Mesendoderm (in vitro differentiated cells): Measurements from ENCODE around the gene GPR62.

Experiments used
- DNase-seq: peaks from one replicate; pipeline ENCODE4 v3.0.0; 2013
- H2AK5ac ChIP-seq: 2 replicates; pipeline ENCODE4 v1.6.1; 2013; ENCODE audit warnings: low read length, inconsistent platforms
- H2BK120ac ChIP-seq: 2 replicates; pipeline ENCODE4 v1.6.1; 2013; ENCODE audit warnings: low read depth, mild to moderate bottlenecking, low read length, moderate library complexity, mixed read lengths
- H2BK15ac ChIP-seq: replicated peaks from 2 replicates; pipeline ENCODE4 v1.6.1; 2013; ENCODE audit warnings: low read depth, mild to moderate bottlenecking, moderate library complexity
- H2BK5ac ChIP-seq: 2 replicates; pipeline ENCODE4 v1.6.1; 2013; ENCODE audit warnings: low read length, inconsistent platforms
- H3K18ac ChIP-seq: 2 replicates; pipeline ENCODE4 v1.6.1; 2013; ENCODE audit warnings: mild to moderate bottlenecking, low read length, mixed read lengths
- H3K23ac ChIP-seq: one replicate; pipeline ENCODE4 v1.6.1; 2013; ENCODE audit warnings: low read length
- H3K27ac ChIP-seq: 2 replicates; pipeline ENCODE4 v1.5.1; 2013; ENCODE audit warnings: low read depth, mild to moderate bottlenecking, inconsistent platforms, low read length, moderate library complexity
- H3K27me3 ChIP-seq: 2 replicates; pipeline ENCODE4 v1.6.1; 2013; ENCODE audit warnings: low read length, control low read depth, mild to moderate bottlenecking, inconsistent platforms; ENCODE audit not compliant: insufficient read depth, poor library complexity
- H3K36me3 ChIP-seq: 2 replicates; pipeline ENCODE4 v1.6.1; 2013; ENCODE audit warnings: low read length, inconsistent platforms; ENCODE audit not compliant: control insufficient read depth, insufficient read depth
- H3K4ac ChIP-seq: one replicate; pipeline ENCODE4 v1.6.1; 2013; ENCODE audit warnings: low read depth, mild to moderate bottlenecking, low read length, moderate library complexity
- H3K4me1 ChIP-seq: 2 replicates; pipeline ENCODE4 v1.6.1; 2013; ENCODE audit warnings: low read depth, low read length, inconsistent platforms; ENCODE audit not compliant: control insufficient read depth
- H3K4me2 ChIP-seq: 2 replicates; pipeline ENCODE4 v1.6.1; 2013; ENCODE audit warnings: low read length
- H3K4me3 ChIP-seq: 2 replicates; pipeline ENCODE4 v1.5.1; 2013; ENCODE audit warnings: mild to moderate bottlenecking, low read length
- H3K56ac ChIP-seq: one replicate; pipeline ENCODE4 v1.6.1; 2013; ENCODE audit warnings: low read length
- H3K79me1 ChIP-seq: 2 replicates; pipeline ENCODE4 v1.6.1; 2013; ENCODE audit warnings: low read length, inconsistent platforms
- H3K79me2 ChIP-seq: 2 replicates; pipeline ENCODE4 v1.6.1; 2013; ENCODE audit warnings: mild to moderate bottlenecking, low read length; ENCODE audit not compliant: control insufficient read depth, insufficient read depth
- H3K9ac ChIP-seq: 2 replicates; pipeline ENCODE4 v1.6.1; 2013; ENCODE audit warnings: low read length, inconsistent platforms
- H4K5ac ChIP-seq: one replicate; pipeline ENCODE4 v1.6.1; 2013; ENCODE audit warnings: low read length
- H4K8ac ChIP-seq: one replicate; pipeline ENCODE4 v1.6.1; 2013; ENCODE audit warnings: low read depth, mild to moderate bottlenecking, control low read depth, low read length, moderate library complexity
- WGBS: extraction: QIAGEN DNeasy Blood & Tissue Kit; methylation state at CpG from one replicate; pipeline ENCODE4 v1.1.7; 2013; ENCODE audit warnings: low lambda C conversion rate, missing lambda C conversion rate; ENCODE audit not compliant: insufficient coverage; ENCODE audit errors: extremely low coverage; 5-methylcytosine and 5-hydroxymethylcytosine counted together

Gene GPR62

DNA sequence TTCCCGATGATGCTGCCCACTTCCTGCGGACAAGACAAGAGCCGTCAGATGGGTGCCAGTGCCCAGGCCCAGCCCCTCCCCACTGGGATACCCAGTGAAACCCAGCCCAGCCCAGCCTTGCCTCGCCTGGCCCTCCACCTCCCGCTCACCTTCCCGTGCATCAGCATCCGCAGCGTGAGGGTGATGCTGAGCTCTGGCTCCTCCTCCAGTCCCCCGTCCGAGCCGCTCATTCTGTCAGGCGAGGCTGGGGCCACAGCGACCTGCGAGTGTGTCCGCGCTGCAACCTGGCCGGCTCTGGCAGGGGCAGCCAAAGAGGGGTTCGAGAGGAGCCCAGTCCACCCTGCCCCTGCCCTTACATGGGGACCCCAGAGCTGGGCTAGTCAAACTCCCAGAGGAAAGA is 5.8 kb downstream of the GPR62 start:
- Histone ChIP-seq H3K18ac (no peak overlapping the region), H2BK120ac (no peak overlapping the region), H2AK5ac (no peak overlapping the region), H3K27ac (no peak overlapping the region), H4K5ac (no peak overlapping the region), H3K4me1 (peaks cover 2% of the 10 kb centered on the region), H2BK15ac (no peak overlapping the region), H2BK5ac (no peak overlapping the region), H3K36me3 (peaks cover 3% of the 10 kb centered on the region), H3K79me2 (no peaks in the 10 kb centered on the region), H3K56ac (no peak overlapping the region), H3K4me2 (no peak overlapping the region), H4K8ac (no peak overlapping the region), H3K4me3 (no peak overlapping the region), H3K79me1 (peaks cover 1% of the 10 kb centered on the region), H3K9ac (no peak overlapping the region), H3K23ac (no peak overlapping the region), H3K27me3 (no peaks in the 10 kb centered on the region), H3K4ac (no peak overlapping the region)
- no peak for DNase-seq
- no CpG with 5 or more reads among the region's 18 CpGs for WGBS

DNA sequence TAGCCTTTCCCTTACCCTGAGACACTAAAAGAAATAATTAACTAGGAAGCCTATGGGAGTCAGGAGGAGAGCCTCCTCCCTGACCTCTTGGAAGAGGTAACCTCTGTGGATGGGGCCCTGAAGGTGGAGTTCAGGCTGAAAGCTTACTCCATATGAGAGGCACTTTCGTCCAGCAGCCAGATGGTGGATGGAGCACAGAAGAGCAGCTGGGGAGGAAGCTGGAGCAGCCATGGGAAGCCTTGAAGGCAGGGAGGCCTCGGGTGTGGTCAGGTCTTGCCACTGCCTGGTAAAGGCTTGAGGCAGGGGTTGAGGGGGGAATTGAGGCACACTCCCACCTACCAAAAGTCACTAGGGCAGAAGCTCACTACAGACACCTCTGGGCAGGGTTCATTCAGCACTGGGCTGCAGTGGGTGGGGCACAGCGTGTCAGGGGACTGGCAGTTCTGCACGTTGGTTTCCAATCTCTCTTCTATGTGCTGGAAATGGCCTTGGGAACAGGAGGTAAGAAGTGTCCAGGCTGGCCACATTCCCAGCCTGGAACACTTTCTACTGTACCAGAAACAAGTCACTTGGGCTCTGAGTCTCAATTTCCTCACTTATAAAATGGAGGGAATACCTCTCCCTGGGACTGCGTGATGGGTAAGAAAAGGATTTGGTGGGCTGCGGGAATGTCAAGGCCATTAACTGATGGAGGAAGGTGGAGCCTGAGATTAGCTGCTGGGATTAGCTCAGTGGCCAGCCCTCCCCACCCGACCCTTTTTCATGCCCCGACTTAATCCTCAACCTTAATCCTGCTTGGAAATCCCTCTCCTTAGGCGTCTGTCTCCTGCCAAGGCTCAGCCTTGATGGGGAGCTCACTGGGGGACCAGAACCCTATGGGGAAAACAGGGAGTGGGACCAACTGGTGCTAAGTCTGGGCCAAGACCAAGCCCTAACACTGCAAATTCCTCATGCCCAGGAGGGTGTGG is 6.7 kb downstream of the GPR62 start:
- no peak overlapping the region for H2BK15ac ChIP-seq
- no peak overlapping the region for H3K9ac ChIP-seq
- no CpG with 5 or more reads among the region's 9 CpGs for WGBS
- H3K4me3 ChIP-seq, result no peak overlapping the region
- no peak overlapping the region for H3K27ac ChIP-seq
- peaks cover 3% of the 10 kb centered on the region for H3K36me3 ChIP-seq
- H3K79me1 ChIP-seq, result peaks cover 5% of the 10 kb centered on the region
- H2BK5ac ChIP-seq, result no peak overlapping the region
- H3K79me2 ChIP-seq, result no peaks in the 10 kb centered on the region
- H2AK5ac ChIP-seq, result no peak overlapping the region
- peaks cover 7% of the 10 kb centered on the region for H3K4me1 ChIP-seq
- no peak overlapping the region for H4K5ac ChIP-seq
- no peak overlapping the region for H3K56ac ChIP-seq
- no peak overlapping the region for H4K8ac ChIP-seq
- H3K4me2 ChIP-seq, result no peak overlapping the region
- H3K18ac ChIP-seq, result no peak overlapping the region
- no peak overlapping the region for H3K23ac ChIP-seq
- no peaks in the 10 kb centered on the region for H3K27me3 ChIP-seq
- no peak overlapping the region for H3K4ac ChIP-seq
- no peak for DNase-seq
- no peak overlapping the region for H2BK120ac ChIP-seq

DNA sequence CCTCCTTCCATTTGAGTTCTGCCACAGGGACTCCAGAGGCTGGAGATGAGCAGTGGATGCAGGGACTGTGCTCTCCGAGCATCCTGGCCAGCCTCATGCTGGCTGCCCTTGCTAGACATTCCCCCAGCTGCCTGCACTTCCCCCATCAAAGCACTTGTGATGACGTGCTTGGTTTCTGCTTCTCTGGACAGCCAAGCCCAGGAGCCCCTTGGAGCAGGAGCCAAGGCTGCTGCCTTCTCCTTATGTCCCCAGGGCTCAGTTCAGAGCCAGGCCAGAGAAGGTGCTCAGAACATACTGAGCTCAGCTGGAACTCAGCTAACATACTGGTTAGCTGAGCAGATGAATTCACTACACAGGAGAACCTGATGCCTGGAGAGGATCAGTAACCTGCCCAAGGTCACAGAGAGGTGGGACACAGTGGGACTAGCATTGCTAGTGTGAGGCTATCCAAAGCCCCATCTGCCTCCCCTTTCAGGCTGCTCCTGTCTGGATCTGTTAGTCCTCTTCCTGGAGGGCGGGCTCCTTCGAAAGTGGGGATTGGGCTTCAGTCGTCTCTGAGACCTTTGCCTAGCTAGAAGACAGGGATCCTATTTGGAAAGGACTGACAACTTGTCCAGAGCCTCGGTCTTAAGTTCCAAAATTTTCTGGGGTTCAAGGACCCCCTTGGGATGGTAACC is 7.8 kb downstream of the GPR62 start:
- peaks cover 3% of the 10 kb centered on the region for H3K36me3 ChIP-seq
- WGBS, result no CpG with 5 or more reads among the region's 6 CpGs

DNA sequence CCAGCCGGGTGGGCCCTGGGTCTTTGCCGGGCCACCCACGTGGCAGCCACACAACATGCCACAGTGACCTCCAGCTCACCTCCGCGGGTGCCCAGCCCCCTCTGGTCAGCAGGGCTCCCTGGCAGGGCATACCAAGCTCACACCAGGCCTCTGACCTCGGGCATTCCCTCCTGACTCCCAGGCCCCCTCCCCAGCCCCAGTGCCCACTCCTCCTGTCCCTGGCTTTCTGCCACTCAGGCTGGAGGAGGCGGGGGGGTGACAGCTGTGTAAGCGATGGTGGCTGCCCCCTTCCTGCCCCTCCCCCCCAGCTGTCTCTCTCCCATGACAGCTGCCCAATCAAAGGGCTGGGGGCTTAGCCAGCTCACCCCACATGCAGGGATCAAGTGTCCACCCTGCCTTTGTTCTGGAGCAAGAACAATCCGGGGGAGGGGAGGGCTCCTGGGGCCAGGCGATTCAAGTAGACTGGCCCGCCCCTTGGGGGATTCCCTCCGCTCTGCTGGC is 8.8 kb downstream of the GPR62 start:
- Histone ChIP-seq H3K27me3 (no peaks in the 10 kb centered on the region), H3K79me1 (peaks cover 6% of the 10 kb centered on the region), H3K79me2 (no peaks in the 10 kb centered on the region), H3K36me3 (peaks cover 2% of the 10 kb centered on the region), H2AK5ac (no peak overlapping the region), H2BK5ac (no peak overlapping the region), H2BK15ac (no peak overlapping the region), H3K4me3 (no peak overlapping the region), H4K5ac (no peak overlapping the region), H4K8ac (no peak overlapping the region), H3K4ac (no peak overlapping the region), H3K23ac (no peak overlapping the region), H3K27ac (no peak overlapping the region), H3K4me1 (peaks cover 13% of the 10 kb centered on the region), H2BK120ac (no peak overlapping the region), H3K56ac (no peak overlapping the region), H3K4me2 (no peak overlapping the region), H3K9ac (no peak overlapping the region), H3K18ac (no peak overlapping the region)
- DNase-seq, result no peak
- no CpG with 5 or more reads among the region's 12 CpGs for WGBS

More for the DNA sequence above, 7.8 kb downstream of the GPR62 start:
- Histone ChIP-seq H3K18ac (no peak overlapping the region), H3K4me2 (no peak overlapping the region), H2BK15ac (no peak overlapping the region), H3K4me1 (peaks cover 8% of the 10 kb centered on the region), H3K4me3 (no peak overlapping the region), H4K8ac (no peak overlapping the region), H4K5ac (no peak overlapping the region), H3K79me1 (peaks cover 6% of the 10 kb centered on the region), H2BK5ac (no peak overlapping the region), H3K27ac (no peak overlapping the region), H3K79me2 (no peaks in the 10 kb centered on the region), H3K56ac (no peak overlapping the region), H3K27me3 (no peaks in the 10 kb centered on the region), H3K4ac (no peak overlapping the region), H2AK5ac (no peak overlapping the region), H3K23ac (no peak overlapping the region), H2BK120ac (no peak overlapping the region), H3K9ac (no peak overlapping the region)
- no peak for DNase-seq

DNA sequence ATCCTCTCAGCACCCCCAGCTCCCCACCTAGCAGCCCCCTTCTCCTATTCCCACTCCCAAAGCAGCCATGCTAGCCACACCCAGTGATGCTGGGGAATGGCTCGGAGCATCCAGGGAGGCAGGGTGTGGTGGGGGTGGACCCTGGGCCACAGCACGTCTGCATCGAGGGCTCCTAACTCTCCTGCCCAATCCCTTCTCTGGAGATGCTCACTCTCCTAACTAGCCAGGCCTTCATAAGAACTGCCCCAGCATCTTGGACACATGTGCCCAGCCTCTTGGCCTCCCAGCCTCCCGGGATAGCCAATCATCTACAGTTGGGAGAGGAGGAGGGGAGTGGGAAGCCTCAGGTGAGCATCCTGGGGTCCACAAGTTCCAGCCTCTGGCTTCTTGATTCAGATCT is 9.3 kb downstream of the GPR62 start:
- Histone ChIP-seq H3K79me1 (peaks cover 6% of the 10 kb centered on the region), H2BK5ac (no peak overlapping the region), H3K9ac (no peak overlapping the region), H2BK15ac (no peak overlapping the region), H4K5ac (no peak overlapping the region), H3K27ac (no peak overlapping the region), H3K36me3 (peaks cover 2% of the 10 kb centered on the region), H3K4ac (no peak overlapping the region), H3K79me2 (no peaks in the 10 kb centered on the region), H3K18ac (no peak overlapping the region), H3K56ac (no peak overlapping the region), H3K4me2 (no peak overlapping the region), H3K4me1 (peaks cover 13% of the 10 kb centered on the region), H2AK5ac (no peak overlapping the region), H2BK120ac (no peak overlapping the region), H3K27me3 (no peaks in the 10 kb centered on the region), H3K4me3 (no peak overlapping the region), H4K8ac (no peak overlapping the region), H3K23ac (no peak overlapping the region)
- no CpG with 5 or more reads among the region's 4 CpGs for WGBS
- no peak for DNase-seq
